Measurements from ENCODE around the gene PCDHGA3.
"Not testable (repeated sequence)": the region's sequence is repeated elsewhere in the genome, so short reads cannot be mapped to it uniquely, and the experiment has no call there.

PCDHGA3 gene

GRCh38 chr5:141343242-141343952, at the start of gene PCDHGA3:
PCDHGA3 (plus strand) TSS chr5:141343829; CDS start chr5:141344034, 205 bp downstream.
- no peak for DNase-seq (ENCODE audit: low read depth)

GRCh38 chr5:141298376-141298775, 45.3 kb upstream of the PCDHGA3 start:
- no peak for DNase-seq (ENCODE audit: low read depth)

- no peak for DNase-seq (ENCODE audit: low read depth)
These were observed 39.9 kb upstream of the PCDHGA3 start, which contains the start of gene SLC25A2 for GRCh38 chr5:141303756-141304155. SLC25A2 (minus strand) TSS chr5:141304049; CDS start chr5:141303865, 184 bp downstream.

- no peak for DNase-seq (ENCODE audit: low read depth)
These were observed 37.0 kb upstream of the PCDHGA3 start for GRCh38 chr5:141306630-141307029.

- no peak for DNase-seq (ENCODE audit: low read depth)
These were observed 29.9 kb upstream of the PCDHGA3 start for GRCh38 chr5:141313711-141314110.

GRCh38 chr5:141316963-141317362, 26.7 kb upstream of the PCDHGA3 start:
- not testable (repeated sequence) for DNase-seq (ENCODE audit: low read depth)

- DNase-seq (ENCODE audit: low read depth): no peak
These were observed 24.4 kb upstream of the PCDHGA3 start for GRCh38 chr5:141319202-141319601.

GRCh38 chr5:141319699-141320098, 23.9 kb upstream of the PCDHGA3 start:
- DNase-seq (ENCODE audit: low read depth): no peak

GRCh38 chr5:141320225-141321169, 23.1 kb upstream of the PCDHGA3 start, which contains the start of gene TAF7:
TAF7 (minus strand) TSS chr5:141320784; CDS start chr5:141320044, 740 bp downstream.
- peak; percentile 81 for DNase-seq (ENCODE audit: low read depth)

GRCh38 chr5:141322261-141322660, 21.4 kb upstream of the PCDHGA3 start:
- no peak for DNase-seq (ENCODE audit: low read depth)

- DNase-seq (ENCODE audit: low read depth): peak; percentile 42
These were observed 17.4 kb upstream of the PCDHGA3 start for GRCh38 chr5:141326088-141326854.

- no peak for DNase-seq (ENCODE audit: low read depth)
These were observed 15.4 kb upstream of the PCDHGA3 start for GRCh38 chr5:141328231-141328630.

GRCh38 chr5:141330299-141331080, 13.1 kb upstream of the PCDHGA3 start, which contains the start of gene PCDHGA1:
PCDHGA1 (plus strand) TSS chr5:141330514.
- DNase-seq (ENCODE audit: low read depth): no peak

GRCh38 chr5:141332571-141332970, 11.1 kb upstream of the PCDHGA3 start:
- DNase-seq (ENCODE audit: low read depth): not testable (repeated sequence)

- no peak for DNase-seq (ENCODE audit: low read depth)
These were observed 4.9 kb upstream of the PCDHGA3 start, which contains the start of gene PCDHGA2 for GRCh38 chr5:141338538-141339306. PCDHGA2 (plus strand) TSS chr5:141338760.

GRCh38 chr5:141340781-141341354, 2.8 kb upstream of the PCDHGA3 start:
- not testable (repeated sequence) for DNase-seq (ENCODE audit: low read depth)

- no peak for DNase-seq (ENCODE audit: low read depth)
These were observed 856 bp upstream of the PCDHGA3 start for GRCh38 chr5:141342773-141343172.

GRCh38 chr5:141343953-141344463, 379 bp downstream of the PCDHGA3 start:
- DNase-seq (ENCODE audit: low read depth): no peak

GRCh38 chr5:141345327-141345726, 1.7 kb downstream of the PCDHGA3 start:
- no peak for DNase-seq (ENCODE audit: low read depth)

- DNase-seq (ENCODE audit: low read depth): not testable (repeated sequence)
These were observed 2.4 kb downstream of the PCDHGA3 start for GRCh38 chr5:141346017-141346416.
